Lower lobe of right lung (tissue), 2 donors: ENCODE measurements around the gene SLC6A18. TPM values are rescaled to one million over a fixed set of nuclear protein-coding genes. Genes with fewer than 3 reads are reported as not detected.
"Not testable (repeated sequence)": the region's sequence is repeated elsewhere in the genome, so short reads cannot be mapped to it uniquely, and the experiment has no call there.

Experiments
- ATAC-seq, 2 donors: fragments of 200-7000 bp; cut with Tn5 transposase; one replicate each; pipeline ENCODE4 v1.9.1; 2020 to 2022; ENCODE audit warnings: mild to moderate bottlenecking in 2 of 2, moderate library complexity in 2 of 2
- DNase-seq: peaks from one replicate; pipeline ENCODE4 v3.0.0-alpha.2; 2020
- H3K27ac ChIP-seq: fragments of 200-600 bp; one replicate; pipeline ENCODE4 v1.8.0; 2022
- H3K27me3 ChIP-seq: fragments of 200-600 bp; one replicate; pipeline ENCODE4 v1.8.0; 2022; ENCODE audit warnings: low read depth
- H3K36me3 ChIP-seq: fragments of 200-600 bp; one replicate; pipeline ENCODE4 v1.8.0; 2022; ENCODE audit warnings: mild to moderate bottlenecking
- H3K4me1 ChIP-seq: fragments of 200-600 bp; one replicate; pipeline ENCODE4 v1.8.0; 2022
- H3K4me3 ChIP-seq: fragments of 200-600 bp; one replicate; pipeline ENCODE4 v1.8.0; 2022; ENCODE audit warnings: mild to moderate bottlenecking
- H3K9me3 ChIP-seq: fragments of 200-600 bp; one replicate; pipeline ENCODE4 v1.8.0; 2022
- intact Hi-C: fragments of 100-400 bp; cut with DNase I; formaldehyde crosslinking; loops from one replicate; pipeline ENCODE4 v1.11.0; 2022
- total RNA-seq: library from RNA; stranded (reverse); fragmentation: NEBNext Ultra II Directional; extraction: Animal tissue kit (Norgen Biotek cat#: 25700); gene quantifications from one replicate; pipeline ENCODE4 v1.2.1, GENCODE V29; 2021
- TF ChIP-seq, protein P1 (sequence below): fragments of 200-600 bp; IDR thresholded peaks from one replicate; pipeline ENCODE4 v1.8.0; 2022; ENCODE audit warnings: antibody characterized with exemption, mild to moderate bottlenecking
- donor health status: DM: no; HTN: yes; CAD: no; lungs with severe emphysema.

The SLC6A18 gene
- total RNA-seq, 1 donor from 2014 or later: not detected

DNA sequence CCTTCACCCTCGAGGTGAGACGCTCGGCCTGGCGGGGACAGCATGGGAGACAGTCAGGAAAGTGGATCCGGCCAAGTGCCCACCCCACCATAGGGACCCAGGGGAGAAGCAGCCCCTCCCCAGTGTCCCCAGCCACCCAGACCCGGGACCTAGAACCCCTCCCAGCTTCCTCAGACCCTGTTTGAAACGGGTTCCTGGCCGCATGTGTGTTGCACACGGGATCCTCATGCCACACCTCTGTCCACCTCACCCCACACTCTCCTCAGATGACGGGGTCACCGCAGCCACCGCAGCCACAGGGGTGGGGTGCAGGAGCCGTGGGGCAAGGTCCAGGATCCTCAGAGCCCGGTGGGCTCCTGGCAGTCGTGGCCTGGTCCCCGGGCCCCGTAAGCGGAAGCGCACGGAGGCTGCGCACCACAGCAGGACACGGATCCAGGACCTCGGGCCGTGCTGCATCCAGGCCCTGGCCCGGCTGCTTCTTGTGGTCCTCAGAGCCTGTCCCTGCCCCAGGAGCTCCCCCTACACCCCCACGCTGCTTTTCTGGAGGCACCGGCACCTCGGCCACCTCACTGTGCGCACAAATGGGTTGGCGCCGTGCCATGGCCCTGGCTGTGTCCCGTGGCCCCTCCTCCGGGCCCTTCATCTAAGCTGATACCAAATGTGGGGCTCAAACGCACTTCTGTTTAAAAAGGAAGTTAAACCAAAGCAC is 54.4 kb downstream of the SLC6A18 start:
- Histone ChIP-seq H3K27me3 (no peaks in the 10 kb centered on the region), H3K27ac (no peak overlapping the region), H3K4me3 (no peak overlapping the region), H3K36me3 (no peaks in the 10 kb centered on the region), H3K4me1 (no peaks in the 10 kb centered on the region), H3K9me3 (no peaks in the 10 kb centered on the region)
- intact Hi-C loops: no loop called here
- TF ChIP-seq, protein P1, sequence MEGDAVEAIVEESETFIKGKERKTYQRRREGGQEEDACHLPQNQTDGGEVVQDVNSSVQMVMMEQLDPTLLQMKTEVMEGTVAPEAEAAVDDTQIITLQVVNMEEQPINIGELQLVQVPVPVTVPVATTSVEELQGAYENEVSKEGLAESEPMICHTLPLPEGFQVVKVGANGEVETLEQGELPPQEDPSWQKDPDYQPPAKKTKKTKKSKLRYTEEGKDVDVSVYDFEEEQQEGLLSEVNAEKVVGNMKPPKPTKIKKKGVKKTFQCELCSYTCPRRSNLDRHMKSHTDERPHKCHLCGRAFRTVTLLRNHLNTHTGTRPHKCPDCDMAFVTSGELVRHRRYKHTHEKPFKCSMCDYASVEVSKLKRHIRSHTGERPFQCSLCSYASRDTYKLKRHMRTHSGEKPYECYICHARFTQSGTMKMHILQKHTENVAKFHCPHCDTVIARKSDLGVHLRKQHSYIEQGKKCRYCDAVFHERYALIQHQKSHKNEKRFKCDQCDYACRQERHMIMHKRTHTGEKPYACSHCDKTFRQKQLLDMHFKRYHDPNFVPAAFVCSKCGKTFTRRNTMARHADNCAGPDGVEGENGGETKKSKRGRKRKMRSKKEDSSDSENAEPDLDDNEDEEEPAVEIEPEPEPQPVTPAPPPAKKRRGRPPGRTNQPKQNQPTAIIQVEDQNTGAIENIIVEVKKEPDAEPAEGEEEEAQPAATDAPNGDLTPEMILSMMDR: no peak
- DNase-seq: peak; percentile 29
- ATAC-seq: peak in 1 of 2 donors; percentile 23

- intact Hi-C loops: no loop called here
- H3K27ac ChIP-seq: no peak overlapping the region
- no peaks in the 10 kb centered on the region for H3K27me3 ChIP-seq
- H3K9me3 ChIP-seq: no peaks in the 10 kb centered on the region
- H3K36me3 ChIP-seq: no peaks in the 10 kb centered on the region
- DNase-seq (peak; percentile 33), ATAC-seq (peak in 1 of 2 donors; percentile 19)
- no peaks in the 10 kb centered on the region for H3K4me1 ChIP-seq
- no peak overlapping the region for H3K4me3 ChIP-seq
- TF ChIP-seq, protein P1: no peak
Measured at GRCh38 chr5:1280177-1281037, 55.2 kb downstream of the SLC6A18 start.

GRCh38 chr5:1281038-1281882 is 56.1 kb downstream of the SLC6A18 start:
- no peaks in the 10 kb centered on the region for H3K27me3 ChIP-seq
- intact Hi-C loops: no loop called here
- ATAC-seq (no peak), DNase-seq (peak; percentile 23)
- no peaks in the 10 kb centered on the region for H3K9me3 ChIP-seq
- TF ChIP-seq, protein P1: no peak
- H3K27ac ChIP-seq: no peak overlapping the region
- no peak overlapping the region for H3K4me3 ChIP-seq
- H3K4me1 ChIP-seq: no peaks in the 10 kb centered on the region
- H3K36me3 ChIP-seq: no peaks in the 10 kb centered on the region

DNA sequence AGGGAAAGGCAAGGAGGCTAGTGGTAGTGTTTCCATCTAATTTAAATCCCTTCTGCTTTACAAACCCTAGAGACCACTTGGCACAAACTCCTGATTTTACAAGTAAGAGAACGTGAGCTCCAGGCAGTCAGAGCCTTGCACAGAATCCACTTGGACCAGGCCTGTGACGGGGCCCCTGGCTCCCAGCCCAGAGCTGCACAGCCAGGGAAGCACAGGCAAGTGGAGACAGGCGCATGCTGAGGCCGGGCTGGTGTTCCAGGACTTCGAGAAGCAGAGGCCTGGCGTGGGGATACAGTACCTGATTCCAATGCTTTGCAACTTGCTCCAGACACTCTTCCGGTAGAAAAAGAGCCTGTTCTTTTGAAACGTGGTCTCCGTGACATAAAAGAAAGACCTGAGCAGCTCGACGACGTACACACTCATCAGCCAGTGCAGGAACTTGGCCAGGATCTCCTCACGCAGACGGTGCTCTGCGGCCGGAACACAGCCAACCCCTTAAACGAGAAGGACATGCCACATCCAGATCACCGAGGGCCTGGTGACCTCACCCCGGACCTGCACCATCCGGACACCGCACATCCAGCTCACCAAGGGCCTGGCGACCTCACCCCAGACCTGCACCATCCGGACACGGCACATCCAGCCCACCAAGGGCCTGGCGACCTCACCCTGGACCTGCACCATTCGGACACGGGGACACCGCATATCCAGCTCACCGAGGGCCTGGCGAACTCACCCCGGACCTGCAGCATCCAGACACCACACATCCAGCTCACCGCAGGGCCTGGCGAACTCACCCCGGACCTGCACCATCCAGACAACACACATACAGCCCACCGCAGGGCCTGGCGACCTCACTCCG is 57.2 kb downstream of the SLC6A18 start:
- no peak for ATAC-seq
- Histone ChIP-seq H3K4me1 (no peaks in the 10 kb centered on the region), H3K27me3 (no peaks in the 10 kb centered on the region), H3K4me3 (no peak overlapping the region), H3K36me3 (no peaks in the 10 kb centered on the region), H3K27ac (no peak overlapping the region), H3K9me3 (no peaks in the 10 kb centered on the region)
- peak; percentile 38 for DNase-seq
- TF ChIP-seq, protein P1: no peak
- intact Hi-C loops: no loop called here

DNA sequence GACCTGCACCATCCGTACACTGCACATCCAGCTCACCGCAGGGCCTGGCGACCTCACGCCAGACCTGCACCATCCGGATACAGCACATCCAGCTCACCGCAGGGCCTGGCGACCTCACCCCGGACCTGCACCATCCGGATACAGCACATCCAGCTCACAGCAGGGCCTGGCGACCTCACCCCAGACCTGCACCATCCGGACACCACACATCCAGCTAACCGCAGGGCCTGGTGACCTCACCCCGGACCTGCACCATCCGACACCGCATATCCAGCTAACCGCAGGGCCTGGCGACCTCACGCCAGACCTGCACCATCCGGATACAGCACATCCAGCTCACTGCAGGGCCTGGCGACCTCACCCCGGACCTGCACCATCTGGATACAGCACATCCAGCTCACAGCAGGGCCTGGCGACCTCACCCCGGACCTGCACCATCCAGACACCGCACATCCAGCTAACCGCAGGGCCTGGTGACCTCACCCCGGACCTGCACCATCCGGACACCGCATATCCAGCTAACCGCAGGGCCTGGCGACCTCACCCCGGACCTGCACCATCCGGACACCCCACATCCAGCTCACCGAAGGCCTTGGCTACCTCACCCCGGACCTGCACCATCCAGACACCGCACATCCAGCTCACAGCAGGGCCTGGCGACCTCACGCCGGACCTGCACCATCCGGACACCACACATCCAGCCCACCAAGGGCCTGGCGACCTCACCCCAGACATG is 58.0 kb downstream of the SLC6A18 start:
- H3K4me3 ChIP-seq, H3K27ac ChIP-seq, ATAC-seq, intact Hi-C loops, H3K27me3 ChIP-seq, H3K4me1 ChIP-seq, H3K9me3 ChIP-seq, H3K36me3 ChIP-seq: not testable (repeated sequence)
- DNase-seq: peak; percentile 29

- H3K27me3 ChIP-seq, H3K27ac ChIP-seq, ATAC-seq, H3K4me3 ChIP-seq, H3K36me3 ChIP-seq, H3K4me1 ChIP-seq, DNase-seq, H3K9me3 ChIP-seq, intact Hi-C loops: not testable (repeated sequence)
Measured at GRCh38 chr5:1283729-1284041, 58.5 kb downstream of the SLC6A18 start.

DNA sequence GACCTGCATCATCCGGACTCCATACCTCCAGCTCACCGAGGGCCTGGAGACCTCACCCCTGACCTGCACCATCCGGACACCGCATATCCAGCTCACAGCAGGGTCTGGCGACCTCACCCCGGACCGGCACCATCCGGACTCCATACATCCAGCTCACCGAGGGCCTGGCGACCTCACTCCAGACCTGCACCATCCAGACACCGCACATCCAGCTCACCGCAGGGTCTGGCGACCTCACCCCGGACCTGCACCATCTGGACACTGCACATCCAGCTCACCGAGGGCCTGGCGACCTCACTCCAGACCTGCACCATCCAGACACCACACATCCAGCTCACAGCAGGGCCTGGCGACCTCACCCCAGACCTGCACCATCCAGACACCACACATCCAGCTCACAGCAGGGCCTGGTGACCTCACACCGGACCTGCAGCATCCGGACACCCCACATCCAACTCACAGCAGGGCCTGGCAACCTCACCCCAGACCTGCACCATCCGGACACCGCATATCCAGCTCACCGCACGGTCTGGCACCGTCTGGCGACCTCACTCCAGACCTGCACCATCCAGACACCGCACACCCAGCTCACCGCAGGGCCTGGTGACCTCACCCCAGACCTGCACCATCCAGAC is 59.3 kb downstream of the SLC6A18 start:
- H3K4me1 ChIP-seq, ATAC-seq, intact Hi-C loops, H3K36me3 ChIP-seq, H3K9me3 ChIP-seq, H3K27me3 ChIP-seq, DNase-seq, H3K4me3 ChIP-seq, H3K27ac ChIP-seq: not testable (repeated sequence)
